Trophoblast cell (in vitro differentiated cells and primary cell): ENCODE data around the gene CRISPLD2.

Experiments used
- DNase-seq, 2 donors: peaks; one replicate each; pipeline ENCODE4 v3.0.0-alpha.2; 2016
- H2AFZ ChIP-seq: 2 replicates; pipeline ENCODE4 v1.6.1; 2013; ENCODE audit warnings: low read length, moderate library complexity, mild to moderate bottlenecking; ENCODE audit not compliant: insufficient read depth, poor library complexity
- H2AK5ac ChIP-seq: 2 replicates; pipeline ENCODE4 v1.6.1; 2013; ENCODE audit warnings: mild to moderate bottlenecking, low read length
- H2BK120ac ChIP-seq: 2 replicates; pipeline ENCODE4 v1.6.1; 2013; ENCODE audit warnings: low read length, mild to moderate bottlenecking, moderate library complexity; ENCODE audit not compliant: insufficient read depth, poor library complexity
- H2BK12ac ChIP-seq: 2 replicates; pipeline ENCODE4 v1.6.1; 2013; ENCODE audit warnings: mild to moderate bottlenecking, low read length, moderate library complexity
- H2BK5ac ChIP-seq: 2 replicates; pipeline ENCODE4 v1.6.1; 2013; ENCODE audit warnings: low read length, low read depth, moderate library complexity, mild to moderate bottlenecking; ENCODE audit not compliant: poor library complexity
- H3K14ac ChIP-seq: 2 replicates; pipeline ENCODE4 v1.6.1; 2013; ENCODE audit warnings: mild to moderate bottlenecking, low read length
- H3K18ac ChIP-seq: 2 replicates; pipeline ENCODE4 v1.6.1; 2013; ENCODE audit warnings: mild to moderate bottlenecking, low read length
- H3K23ac ChIP-seq: 2 replicates; pipeline ENCODE4 v1.6.1; 2013; ENCODE audit warnings: low read length
- H3K27ac ChIP-seq: 2 replicates; pipeline ENCODE4 v1.5.1; 2013; ENCODE audit warnings: low read depth, mild to moderate bottlenecking, inconsistent platforms, low read length, moderate library complexity
- H3K27me3 ChIP-seq: 2 replicates; pipeline ENCODE4 v1.6.1; 2013; ENCODE audit warnings: inconsistent platforms, mild to moderate bottlenecking, low read length, moderate library complexity; ENCODE audit not compliant: insufficient read depth
- H3K36me3 ChIP-seq, 2 experiments: 1 replicate in 1 of 2; 2 replicates in 1 of 2; pipeline ENCODE4 v1.6.1; 2013; ENCODE audit warnings: low read length in 2 of 2, mild to moderate bottlenecking in 2 of 2, moderate library complexity in 1 of 2; ENCODE audit not compliant: insufficient read depth in 2 of 2, control insufficient read depth in 1 of 2
- H3K4ac ChIP-seq: 2 replicates; pipeline ENCODE4 v1.6.1; 2013; ENCODE audit warnings: low read depth, mild to moderate bottlenecking, low read length, moderate library complexity
- H3K4me1 ChIP-seq, 2 experiments: 1 replicate in 1 of 2; 2 replicates in 1 of 2; pipeline ENCODE4 v1.6.1; 2013; ENCODE audit warnings: low read length in 2 of 2, mild to moderate bottlenecking in 2 of 2, moderate library complexity in 1 of 2; ENCODE audit not compliant: insufficient read depth in 2 of 2, control insufficient read depth in 1 of 2
- H3K4me2 ChIP-seq: 2 replicates; pipeline ENCODE4 v1.6.1; 2013; ENCODE audit warnings: inconsistent platforms, mild to moderate bottlenecking, low read length, moderate library complexity
- H3K4me3 ChIP-seq: 2 replicates; pipeline ENCODE4 v1.5.1; 2013; ENCODE audit warnings: mild to moderate bottlenecking, low read depth, low read length, inconsistent platforms
- H3K79me1 ChIP-seq: one replicate; pipeline ENCODE4 v1.6.1; 2013; ENCODE audit warnings: low read length
- H3K79me2 ChIP-seq: 2 replicates; pipeline ENCODE4 v1.6.1; 2013; ENCODE audit warnings: low read length, mild to moderate bottlenecking; ENCODE audit not compliant: control insufficient read depth, insufficient read depth, poor library complexity
- H3K9ac ChIP-seq: 2 replicates; pipeline ENCODE4 v1.6.1; 2013; ENCODE audit warnings: mild to moderate bottlenecking, low read length
- H3K9me3 ChIP-seq: 2 replicates; pipeline ENCODE4 v1.6.1; 2013; ENCODE audit warnings: low read depth, mild to moderate bottlenecking, control low read depth, inconsistent platforms, low read length; ENCODE audit not compliant: insufficient read depth
- H4K12ac ChIP-seq: 2 replicates; pipeline ENCODE4 v1.6.1; 2013; ENCODE audit warnings: low read depth, mild to moderate bottlenecking, low read length, moderate library complexity
- H4K8ac ChIP-seq: 2 replicates; pipeline ENCODE4 v1.6.1; 2013; ENCODE audit warnings: low read depth, mild to moderate bottlenecking, low read length, moderate library complexity
- H4K91ac ChIP-seq: one replicate; pipeline ENCODE4 v1.6.1; 2013; ENCODE audit warnings: low read depth, mild to moderate bottlenecking, low read length, moderate library complexity
- WGBS: extraction: QIAGEN DNeasy Blood & Tissue Kit; methylation state at CpG from one replicate; pipeline ENCODE4 v1.1.7; 2013; ENCODE audit warnings: missing lambda C conversion rate; ENCODE audit not compliant: insufficient read length, insufficient coverage; ENCODE audit errors: extremely low coverage; 5-methylcytosine and 5-hydroxymethylcytosine counted together

CRISPLD2 gene

DNA sequence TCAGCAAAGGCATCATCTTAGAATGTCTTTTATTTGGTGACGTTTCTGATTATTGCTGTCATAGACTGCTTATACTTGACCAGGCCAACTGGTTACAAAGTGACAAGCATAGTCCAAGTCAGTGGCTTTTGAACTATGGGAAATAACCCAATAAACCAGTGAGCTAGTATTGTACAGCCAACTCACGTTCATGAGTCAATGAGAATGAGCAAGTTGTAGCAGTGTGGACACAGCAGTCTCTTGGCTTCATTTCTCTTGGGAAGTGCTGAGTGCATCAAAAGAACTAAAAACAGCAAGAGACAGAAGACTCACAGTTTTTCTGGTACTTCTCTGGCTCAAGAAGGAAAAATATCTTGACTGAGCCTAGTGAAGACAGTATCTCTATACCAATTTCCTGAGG lies 36.9 kb upstream of the CRISPLD2 start:
- H4K12ac ChIP-seq = no peak overlapping the region
- no peak overlapping the region for H3K4me2 ChIP-seq
- H3K23ac ChIP-seq = no peak overlapping the region
- no peaks in the 10 kb centered on the region for H3K27me3 ChIP-seq
- H2BK5ac ChIP-seq = no peak overlapping the region
- no peak overlapping the region for H3K9ac ChIP-seq
- no peaks in the 10 kb centered on the region for H3K79me1 ChIP-seq
- no peak overlapping the region for H2BK120ac ChIP-seq
- no peak overlapping the region for H2AFZ ChIP-seq
- no peaks in the 10 kb centered on the region for H3K4me1 ChIP-seq
- no peak overlapping the region for H2AK5ac ChIP-seq
- no peak overlapping the region for H4K91ac ChIP-seq
- H3K36me3 ChIP-seq = peaks cover 12 to 16% of the 10 kb centered on the region in 2 experiments
- H3K18ac ChIP-seq = no peak overlapping the region
- no peak for DNase-seq
- H4K8ac ChIP-seq = no peak overlapping the region
- peaks cover 4% of the 10 kb centered on the region for H3K9me3 ChIP-seq
- no peak overlapping the region for H3K4me3 ChIP-seq
- H3K27ac ChIP-seq = no peak overlapping the region
- WGBS = no CpG with 5 or more reads among the region's 2 CpGs
- no peak overlapping the region for H3K14ac ChIP-seq
- no peak overlapping the region for H3K4ac ChIP-seq
- no peak overlapping the region for H2BK12ac ChIP-seq
- no peaks in the 10 kb centered on the region for H3K79me2 ChIP-seq

DNA sequence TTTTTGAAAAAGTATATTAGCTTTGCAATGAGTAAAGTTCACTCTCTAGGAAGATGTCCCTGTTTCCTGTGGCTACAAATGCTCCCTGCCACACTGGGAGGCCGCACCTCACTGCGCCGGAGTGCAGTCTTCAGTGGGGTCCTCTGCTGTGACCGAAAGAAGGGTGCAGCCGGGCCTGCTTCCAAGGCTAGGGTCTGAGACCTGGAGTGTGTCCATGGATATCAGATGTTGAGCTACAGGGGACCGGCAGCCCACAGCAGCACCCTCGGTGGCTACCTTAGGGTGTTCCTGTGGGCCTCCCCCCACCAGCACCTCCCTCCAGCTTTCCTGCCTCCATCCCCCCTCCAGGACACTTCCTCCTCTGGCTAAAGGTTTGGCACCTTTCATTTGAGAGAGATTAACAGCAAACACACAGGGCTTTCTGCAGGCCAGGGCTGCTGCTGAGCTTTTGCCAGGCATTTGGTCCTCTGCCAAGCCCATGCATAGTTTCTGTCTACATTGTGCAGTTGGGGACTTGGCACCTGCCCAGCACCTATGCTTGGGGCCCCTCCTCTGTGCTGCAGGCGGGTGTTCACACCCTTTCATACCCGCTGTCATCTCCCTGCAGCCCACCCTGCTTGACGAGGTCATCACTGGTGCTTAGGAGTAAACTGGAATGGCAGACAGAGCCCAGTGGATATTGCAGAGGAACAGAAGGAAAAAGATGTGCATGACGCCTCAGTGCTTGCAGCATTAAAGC lies 33.8 kb upstream of the CRISPLD2 start:
- no CpG with 5 or more reads among the region's 11 CpGs for WGBS
- H3K36me3 ChIP-seq = peaks cover 2% of the 10 kb centered on the region in 2 experiments

DNA sequence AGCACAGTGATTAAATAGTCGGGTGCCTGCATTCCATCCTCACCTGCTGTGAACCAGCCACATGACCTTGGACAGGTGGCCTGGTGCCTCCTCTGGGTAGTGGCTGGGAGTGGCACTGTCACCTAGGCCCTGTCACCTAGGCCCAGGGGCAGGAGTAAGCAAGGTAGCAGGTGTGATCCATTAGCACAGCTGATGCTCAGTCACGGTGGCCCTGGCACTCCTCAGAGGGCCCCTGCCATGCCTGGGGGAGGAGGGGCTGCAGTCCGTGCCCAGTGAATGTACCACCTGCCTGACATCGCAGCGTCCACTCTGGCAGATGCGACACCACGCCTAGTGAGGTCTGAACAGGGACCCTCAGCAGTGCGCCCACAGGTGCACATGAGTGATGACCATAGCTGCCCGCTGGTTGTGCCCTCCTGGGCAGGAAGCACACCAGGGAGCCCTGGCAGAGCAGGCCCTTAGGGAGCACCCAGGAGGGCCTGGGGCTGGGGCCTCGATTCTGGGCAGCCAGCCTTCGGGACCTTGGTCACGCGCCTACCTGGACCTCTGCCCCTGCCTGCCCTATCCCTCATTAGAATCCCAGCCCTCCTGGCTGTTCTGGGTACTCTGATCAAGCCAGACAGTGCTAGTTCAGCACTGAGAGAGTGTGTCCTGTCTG lies 33.1 kb upstream of the CRISPLD2 start:
- Histone ChIP-seq H4K8ac (no peak overlapping the region), H4K91ac (no peak overlapping the region), H3K9ac (no peak overlapping the region), H3K4ac (no peak overlapping the region), H2BK5ac (no peak overlapping the region), H3K18ac (no peak overlapping the region), H2BK12ac (no peak overlapping the region), H3K14ac (no peak overlapping the region), H4K12ac (no peak overlapping the region), H3K36me3 (peaks cover 0 to 2% of the 10 kb centered on the region in 2 experiments), H3K23ac (no peak overlapping the region), H3K4me2 (no peak overlapping the region), H3K27me3 (no peaks in the 10 kb centered on the region), H3K9me3 (no peaks in the 10 kb centered on the region), H3K79me1 (no peaks in the 10 kb centered on the region), H3K79me2 (no peaks in the 10 kb centered on the region), H3K27ac (no peak overlapping the region), H2AK5ac (no peak overlapping the region), H2BK120ac (no peak overlapping the region), H3K4me1 (no peaks in the 10 kb centered on the region), H2AFZ (no peak overlapping the region), H3K4me3 (no peak overlapping the region)
- whole genome bisulfite sequencing = no CpG with 5 or more reads among the region's 13 CpGs
- no peak for DNase-seq

More for the DNA sequence above, 33.8 kb upstream of the CRISPLD2 start:
- Histone ChIP-seq H3K4me2 (no peak overlapping the region), H2BK120ac (no peak overlapping the region), H3K4ac (no peak overlapping the region), H2BK12ac (no peak overlapping the region), H3K27ac (no peak overlapping the region), H3K79me1 (no peaks in the 10 kb centered on the region), H3K27me3 (no peaks in the 10 kb centered on the region), H3K4me3 (peak overlapping the region; percentile 10), H2BK5ac (no peak overlapping the region), H3K18ac (no peak overlapping the region), H4K12ac (no peak overlapping the region), H2AFZ (no peak overlapping the region), H3K79me2 (no peaks in the 10 kb centered on the region), H4K8ac (no peak overlapping the region), H3K9me3 (no peaks in the 10 kb centered on the region), H2AK5ac (no peak overlapping the region), H3K23ac (no peak overlapping the region), H3K4me1 (no peaks in the 10 kb centered on the region), H3K14ac (no peak overlapping the region), H4K91ac (no peak overlapping the region), H3K9ac (no peak overlapping the region)
- no peak for DNase-seq

DNA sequence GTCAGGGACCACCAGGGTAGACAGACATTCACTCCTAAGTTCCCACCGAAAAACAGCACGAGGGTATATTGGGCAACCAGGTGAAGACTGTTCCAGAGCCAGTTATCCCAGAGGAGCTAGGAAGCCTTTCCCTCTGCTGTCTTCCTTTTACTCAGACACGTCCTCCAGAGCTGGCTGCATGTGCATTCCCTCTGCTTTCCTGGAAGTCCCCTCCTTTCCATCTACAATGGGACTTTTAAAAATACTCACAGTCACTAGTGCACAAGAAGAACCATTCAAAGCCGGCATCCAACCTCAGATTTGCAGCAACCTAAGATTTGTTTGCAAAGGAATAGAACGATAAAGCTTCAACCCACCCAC lies 32.5 kb upstream of the CRISPLD2 start:
- no peak overlapping the region for H3K4ac ChIP-seq
- DNase-seq = no peak
- H3K14ac ChIP-seq = no peak overlapping the region
- no peak overlapping the region for H2AK5ac ChIP-seq
- H3K4me1 ChIP-seq = no peaks in the 10 kb centered on the region
- H2AFZ ChIP-seq = no peak overlapping the region
- no peak overlapping the region for H2BK120ac ChIP-seq
- H3K79me2 ChIP-seq = no peaks in the 10 kb centered on the region
- no peaks in the 10 kb centered on the region for H3K9me3 ChIP-seq
- H2BK5ac ChIP-seq = no peak overlapping the region
- no CpG with 5 or more reads among the region's 5 CpGs for WGBS
- no peak overlapping the region for H3K23ac ChIP-seq
- no peak overlapping the region for H2BK12ac ChIP-seq
- no peaks in the 10 kb centered on the region for H3K79me1 ChIP-seq
- H4K91ac ChIP-seq = no peak overlapping the region
- no peaks in the 10 kb centered on the region for H3K27me3 ChIP-seq
- H3K4me2 ChIP-seq = no peak overlapping the region
- H3K27ac ChIP-seq = no peak overlapping the region
- no peak overlapping the region for H3K9ac ChIP-seq
- H3K18ac ChIP-seq = no peak overlapping the region
- H3K4me3 ChIP-seq = no peak overlapping the region
- H3K36me3 ChIP-seq = peaks cover 0 to 2% of the 10 kb centered on the region in 2 experiments
- H4K8ac ChIP-seq = no peak overlapping the region
- H4K12ac ChIP-seq = no peak overlapping the region
